IMR-90 (cell line): Measurements from ENCODE around the gene TPST1. TPM values are rescaled to one million over a fixed set of nuclear protein-coding genes. Genes with fewer than 3 reads are reported as not detected.

ENCODE experiments used
- ATAC-seq: fragments of 200-7000 bp; cut with Tn5 transposase; 2 replicates; pipeline ENCODE4 v1.9.1; 2020; ENCODE audit warnings: low read depth, mild to moderate bottlenecking, moderate library complexity
- BruUV-seq: library from RNA; stranded (reverse); fragments of 400-500 nt; replicated peaks from 2 replicates; lab custom pipeline; 2021; lab: Mats Ljungman, UMichigan
- CTCF ChIA-PET: fragments of 300-600 bp; formaldehyde crosslinking; extraction: SDS; loops from one replicate; lab custom pipeline; 2021; ENCODE audit warnings: antibody characterized with exemption; lab: Yijun Ruan, JAX
- POLR2A ChIA-PET: fragments of 300-600 bp; sonication (Branson Sonifier 250); formaldehyde crosslinking; loops from one replicate; lab custom pipeline; 2022; ENCODE audit warnings: antibody characterized with exemption; ENCODE audit not compliant: unreplicated experiment; lab: Charles Lee
- DNase-seq: peaks from one replicate; pipeline ENCODE4 v3.0.0; 2013
- H2AFZ ChIP-seq: replicated peaks from 2 replicates; pipeline ENCODE3; 2013; ENCODE audit warnings: low read length, mild to moderate bottlenecking; ENCODE audit not compliant: poor library complexity
- H2AK5ac ChIP-seq: 2 replicates; pipeline ENCODE4 v1.6.1; 2013; ENCODE audit warnings: low read depth, low read length, inconsistent platforms
- H2AK9ac ChIP-seq: replicated peaks from 2 replicates; pipeline ENCODE3; 2013; ENCODE audit warnings: mild to moderate bottlenecking, low read depth, low read length, moderate library complexity; ENCODE audit not compliant: poor library complexity
- H2BK120ac ChIP-seq: 2 replicates; pipeline ENCODE4 v1.6.1; 2013; ENCODE audit warnings: low read depth, low read length, inconsistent platforms
- H2BK15ac ChIP-seq: 3 replicates; pipeline ENCODE4 v1.6.1; 2013; ENCODE audit warnings: low read depth, low read length, inconsistent platforms
- H2BK20ac ChIP-seq: 2 replicates; pipeline ENCODE4 v1.6.1; 2013; ENCODE audit warnings: low read depth, mild to moderate bottlenecking, inconsistent platforms, low read length, moderate library complexity
- H2BK5ac ChIP-seq: 2 replicates; pipeline ENCODE4 v1.6.1; 2013; ENCODE audit warnings: mild to moderate bottlenecking, low read depth, low read length, inconsistent platforms; ENCODE audit not compliant: poor library complexity, severe bottlenecking
- H3K14ac ChIP-seq: replicated peaks from 2 replicates; pipeline ENCODE4 v1.6.1; 2013; ENCODE audit warnings: low read depth, low read length, inconsistent platforms
- H3K18ac ChIP-seq: 2 replicates; pipeline ENCODE4 v1.6.1; 2013; ENCODE audit warnings: low read depth, low read length, control low read depth
- H3K23ac ChIP-seq: 2 replicates; pipeline ENCODE4 v1.6.1; 2013; ENCODE audit warnings: low read depth, low read length, inconsistent platforms
- H3K27ac ChIP-seq: 2 replicates; pipeline ENCODE4 v1.5.1; 2013; ENCODE audit warnings: mild to moderate bottlenecking, control low read depth, low read length; ENCODE audit not compliant: insufficient read depth
- H3K27me3 ChIP-seq: 2 replicates; pipeline ENCODE4 v1.6.1; 2013; ENCODE audit warnings: low read length; ENCODE audit not compliant: control insufficient read depth, insufficient read depth
- H3K36me3 ChIP-seq: 2 replicates; pipeline ENCODE4 v1.6.1; 2013; ENCODE audit warnings: low read length, mixed read lengths; ENCODE audit not compliant: control insufficient read depth, insufficient read depth
- H3K4ac ChIP-seq: 2 replicates; pipeline ENCODE4 v1.6.1; 2013; ENCODE audit warnings: low read depth, low read length, inconsistent platforms
- H3K4me1 ChIP-seq: 2 replicates; pipeline ENCODE4 v1.6.1; 2013; ENCODE audit warnings: low read length, mixed read lengths; ENCODE audit not compliant: control insufficient read depth, insufficient read depth
- H3K4me2 ChIP-seq: 2 replicates; pipeline ENCODE4 v1.6.1; 2013; ENCODE audit warnings: low read depth, mild to moderate bottlenecking, control low read depth, low read length, moderate library complexity
- H3K4me3 ChIP-seq: 2 replicates; pipeline ENCODE4 v1.5.1; 2013; ENCODE audit warnings: low read depth, mild to moderate bottlenecking, control low read depth, low read length, moderate library complexity; ENCODE audit not compliant: insufficient read depth
- H3K56ac ChIP-seq: 2 replicates; pipeline ENCODE4 v1.6.1; 2013; ENCODE audit warnings: low read length, inconsistent platforms; ENCODE audit not compliant: insufficient read depth; ENCODE audit errors: extremely low read depth
- H3K79me1 ChIP-seq, 2 experiments: 2 replicates each; pipeline ENCODE4 v1.6.1; 2013; ENCODE audit warnings: low read length in 2 of 2, inconsistent platforms in 1 of 2, low read depth in 1 of 2
- H3K9ac ChIP-seq: 2 replicates; pipeline ENCODE4 v1.6.1; 2013; ENCODE audit warnings: low read depth, low read length, control low read depth
- H3K9me1 ChIP-seq: 2 replicates; pipeline ENCODE4 v1.6.1; 2013; ENCODE audit warnings: low read length, inconsistent platforms; ENCODE audit not compliant: insufficient read depth
- H3K9me3 ChIP-seq: 2 replicates; pipeline ENCODE4 v1.6.1; 2013; ENCODE audit warnings: low read length; ENCODE audit not compliant: control insufficient read depth, insufficient read depth
- H4K20me1 ChIP-seq: 2 replicates; pipeline ENCODE4 v1.6.1; 2013; ENCODE audit warnings: low read length, inconsistent platforms; ENCODE audit not compliant: insufficient read depth
- H4K5ac ChIP-seq: 2 replicates; pipeline ENCODE4 v1.6.1; 2013; ENCODE audit warnings: mild to moderate bottlenecking, low read depth, low read length, control low read depth
- H4K8ac ChIP-seq, 2 experiments: 2 replicates each; pipeline ENCODE4 v1.6.1; 2013; ENCODE audit warnings: low read depth in 2 of 2, low read length in 2 of 2, control low read depth in 1 of 2, inconsistent platforms in 1 of 2
- H4K91ac ChIP-seq: 2 replicates; pipeline ENCODE4 v1.6.1; 2013; ENCODE audit warnings: low read depth, low read length, inconsistent platforms; ENCODE audit not compliant: insufficient read depth
- BHLHE40 ChIP-seq: fragments of 150-350 bp; IDR thresholded peaks from 2 replicates; pipeline ENCODE4 v1.6.1; 2016; ENCODE audit warnings: mild to moderate bottlenecking, low read depth, low read length
- CEBPB ChIP-seq: IDR thresholded peaks from 2 replicates; pipeline ENCODE4 v1.6.1; 2012; ENCODE audit warnings: low read depth, low read length, improper control_type of control experiment
- CHD1 ChIP-seq: IDR thresholded peaks from 2 replicates; pipeline ENCODE4 v1.6.1; 2012; ENCODE audit warnings: low read depth, low read length, improper control_type of control experiment
- MAFK ChIP-seq: IDR thresholded peaks from 2 replicates; pipeline ENCODE4 v1.6.1; 2012; ENCODE audit warnings: low read depth, low read length, improper control_type of control experiment
- NFE2L2 ChIP-seq: fragments of 150-350 bp; IDR thresholded peaks from 2 replicates; pipeline ENCODE4 v1.6.1; 2016; ENCODE audit warnings: low read depth, mild to moderate bottlenecking, low read length
- RCOR1 ChIP-seq: IDR thresholded peaks from 2 replicates; pipeline ENCODE4 v1.6.1; 2012; ENCODE audit warnings: mild to moderate bottlenecking, low read length, improper control_type of control experiment; ENCODE audit not compliant: insufficient replicate concordance
- WGBS, 2 experiments: methylation state at CpG; one replicate each; pipeline versions ENCODE4 v1.1.5 to v1.1.7; 2013; ENCODE audit warnings: missing lambda C conversion rate in 2 of 2; ENCODE audit not compliant: insufficient read length in 1 of 2; ENCODE audit errors: extremely low coverage in 2 of 2; 5-methylcytosine and 5-hydroxymethylcytosine counted together
- dilution Hi-C: fragments of 300-500 bp; cut with HindIII; formaldehyde crosslinking; loops from one replicate; pipeline ENCODE4 v1.14.3; 2018; ENCODE audit warnings: low sequenced_read_pairs; ENCODE audit not compliant: unreplicated experiment
- in situ Hi-C: fragments of 300-500 bp; cut with MboI; formaldehyde crosslinking; loops from 3 replicates; pipeline ENCODE4 v1.14.3; 2019; ENCODE audit warnings: low sequenced_read_pairs, inconsistent platforms, mixed read lengths
- intact Hi-C: fragments of 100-400 bp; cut with micrococcal nuclease; formaldehyde crosslinking; loops from 2 replicates; pipeline ENCODE4 v1.10.0; 2022
- polyA plus RNA-seq, 3 experiments: library from polyadenylated mRNA; depleted of rRNA; stranded (reverse); fragments of >200 nt; gene quantifications; 2 replicates each; pipeline ENCODE4 v1.2.3, GENCODE V29; 2012; ENCODE audit warnings: low replicate concordance in 1 of 3
- total RNA-seq: library from RNA; depleted of rRNA; stranded (reverse); fragments of >200 nt; gene quantifications from 2 replicates; pipeline ENCODE4 v1.2.3, GENCODE V29; 2012

The TPST1 gene
- total and polyA plus RNA-seq, 2 of the 4 experiments (the other 2 are of a cell fraction) = 37.7 to 58.6 TPM

GRCh38 chr7:66198469-66198868 is 6.7 kb upstream of the TPST1 start:
- dilution Hi-C loops = no loop called here

More at GRCh38 chr7:66198469-66198868, 6.7 kb upstream of the TPST1 start:
- Histone ChIP-seq H4K8ac (no peak overlapping the region), H2BK5ac (no peak overlapping the region), H3K4me2 (no peak overlapping the region), H4K20me1 (no peaks in the 10 kb centered on the region), H3K27ac (no peak overlapping the region), H3K27me3 (peaks cover 6% of the 10 kb centered on the region; the same call in 1 of the 2 replicates), H2AFZ (peak overlapping the region; percentile 74), H3K14ac (no peak overlapping the region), H4K91ac (no peak overlapping the region), H2BK120ac (no peak overlapping the region), H4K5ac (no peak overlapping the region), H3K9me3 (no peaks in the 10 kb centered on the region), H3K79me1 (no peaks in the 10 kb centered on the region), H2BK20ac (no peak overlapping the region), H2AK5ac (no peak overlapping the region), H3K4me3 (no peak overlapping the region), H3K4ac (no peak overlapping the region), H3K4me1 (peaks cover 4% of the 10 kb centered on the region; the same call in 1 of the 2 replicates), H3K23ac (peak overlapping the region; percentile 15; the same call in 1 of the 2 replicates), H3K36me3 (no peaks in the 10 kb centered on the region), H3K18ac (no peak overlapping the region), H3K9ac (no peak overlapping the region), H2AK9ac (no peak overlapping the region), H2BK15ac (no peak overlapping the region), H3K56ac (no peak overlapping the region), H3K9me1 (no peaks in the 10 kb centered on the region)
- CTCF ChIA-PET = no interaction called here
- in situ Hi-C loops (no loop called here), intact Hi-C loops (no loop called here)
- TF ChIP-seq CHD1 = no peak
- no peak for TF ChIP-seq CEBPB
- TF ChIP-seq RCOR1 = no peak
- no peak for TF ChIP-seq BHLHE40
- TF ChIP-seq NFE2L2 = no peak
- TF ChIP-seq MAFK = no peak
- peak; percentile 56 for ATAC-seq
- BruUV-seq = no TSS peak
- POLR2A ChIA-PET = no interaction called here
- WGBS, 2 experiments = no CpG with 5 or more reads among the region's 2 CpGs
- no peak for DNase-seq
